ENCODE results near the gene ZDHHC14. TPM values are rescaled to one million over a fixed set of nuclear protein-coding genes. Genes with fewer than 3 reads are reported as not detected.

ZDHHC14 gene
- total RNA-seq = 3.6 and 6.8 TPM in 2 replicates

DNA sequence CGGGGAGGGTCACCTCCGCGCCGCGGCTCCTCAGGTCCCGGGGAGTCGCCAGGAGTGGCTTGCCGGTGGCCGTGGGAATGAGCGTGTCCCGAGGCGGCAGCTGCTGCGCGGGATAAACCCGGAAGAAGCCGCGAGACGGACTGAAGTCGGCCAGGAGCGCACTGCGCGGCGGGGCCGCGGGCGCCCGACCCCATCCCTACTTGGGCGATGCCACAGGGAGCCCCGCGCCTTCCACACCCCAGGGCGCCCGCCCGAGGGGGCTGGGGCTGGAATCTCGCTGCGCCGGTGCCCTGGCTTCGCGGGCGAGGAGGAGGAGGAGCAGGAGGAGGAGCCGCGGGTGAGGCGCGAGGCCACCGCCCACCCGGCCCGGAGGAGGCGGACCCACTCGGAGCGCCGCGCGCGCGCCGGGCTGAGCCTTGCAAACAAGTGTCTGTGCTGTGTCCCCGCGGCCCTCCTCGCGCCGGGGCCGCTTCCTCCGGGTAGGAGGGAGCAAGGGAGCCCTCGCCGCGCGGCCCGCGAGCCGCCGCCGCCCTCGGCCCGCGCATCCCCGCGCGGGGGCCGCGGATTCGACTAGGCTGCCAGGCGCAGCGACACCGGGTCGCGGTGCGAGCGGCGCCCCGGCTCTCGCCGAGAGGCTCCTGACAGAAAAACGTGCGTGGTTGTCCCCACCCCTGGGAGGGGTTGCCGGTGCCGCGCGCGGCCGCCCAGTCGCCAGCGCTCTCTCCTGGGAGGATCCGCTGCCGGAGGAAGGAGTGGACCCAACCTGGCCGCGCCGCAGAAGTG lies at the start of gene ZDHHC14:
TSS of gene ZDHHC14 (plus strand) at position 412 of the 783 bp plus-strand sequence.

Small RNA genes lying within 50 kb of the gene (small RNA-seq; reads per million reads assigned to genes)
- not detected for gene MIR3692

Other genes with a start within 250 kb of the ZDHHC14 start
- gene TMEM242, start 57.7 kb upstream of the ZDHHC14 start, total RNA-seq = 4.4 and 5.2 TPM in 2 replicates

Data from hair follicle dermal papilla cell (primary cell).